Fibroblast of peridontal ligament (primary cell): ENCODE results near the gene ZNF791.
"Not testable (repeated sequence)": the region's sequence is repeated elsewhere in the genome, so short reads cannot be mapped to it uniquely, and the experiment has no call there.

Source experiments
- DNase-seq: peaks from one replicate; pipeline ENCODE4 v3.0.0-alpha.2; 2010; ENCODE audit errors: extremely low read depth

The ZNF791 gene

DNA sequence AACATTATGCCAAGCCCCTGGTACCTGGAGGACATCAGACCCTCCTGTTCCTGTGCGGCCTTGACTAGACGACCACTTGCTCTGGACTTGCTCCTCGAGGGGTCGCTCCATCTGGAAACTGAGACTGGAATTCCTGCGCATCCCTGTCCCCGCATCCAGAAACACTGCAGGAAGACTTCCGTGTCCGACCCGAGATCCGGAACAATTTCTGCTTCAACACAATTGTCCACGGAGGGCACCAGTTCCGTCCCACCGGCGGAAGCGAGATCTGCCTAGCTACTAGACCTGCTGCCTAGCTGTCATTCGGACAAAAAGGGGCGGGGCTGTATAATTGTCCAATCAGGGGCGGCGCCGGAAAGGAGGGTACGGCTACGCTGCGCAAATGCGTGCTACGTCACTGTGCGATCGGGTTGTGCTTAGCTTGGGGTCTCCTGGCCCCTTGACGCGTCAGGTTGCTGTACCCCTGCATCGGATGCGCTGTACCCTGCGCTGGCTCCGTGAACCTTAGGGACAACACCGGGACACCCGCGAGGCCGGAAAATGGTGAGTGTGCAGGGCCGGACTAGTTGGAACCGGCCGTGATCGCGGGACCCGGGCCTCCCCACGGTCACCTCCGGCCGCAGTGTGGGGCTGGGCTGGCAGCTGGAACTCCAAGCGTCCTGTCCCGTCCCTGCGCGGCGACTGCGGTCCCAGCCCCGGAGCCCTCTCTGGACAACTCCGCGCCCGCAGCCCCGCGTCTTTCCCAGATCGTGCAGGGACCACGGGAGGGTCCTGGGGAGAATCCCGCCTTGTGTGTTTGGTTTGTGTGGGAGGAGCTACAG lies at the start of gene ZNF791, which contains the start of gene ZNF490:
Gene ZNF791, plus strand, starts transcription at position 381 of the 821 bp plus-strand sequence. Its CDS starts 160 bp downstream, at position 541.
Gene ZNF490, minus strand, starts transcription at position 274 of the 821 bp plus-strand sequence. Its CDS starts 133 bp downstream, at position 141.
- peak; percentile 97 for DNase-seq

DNA sequence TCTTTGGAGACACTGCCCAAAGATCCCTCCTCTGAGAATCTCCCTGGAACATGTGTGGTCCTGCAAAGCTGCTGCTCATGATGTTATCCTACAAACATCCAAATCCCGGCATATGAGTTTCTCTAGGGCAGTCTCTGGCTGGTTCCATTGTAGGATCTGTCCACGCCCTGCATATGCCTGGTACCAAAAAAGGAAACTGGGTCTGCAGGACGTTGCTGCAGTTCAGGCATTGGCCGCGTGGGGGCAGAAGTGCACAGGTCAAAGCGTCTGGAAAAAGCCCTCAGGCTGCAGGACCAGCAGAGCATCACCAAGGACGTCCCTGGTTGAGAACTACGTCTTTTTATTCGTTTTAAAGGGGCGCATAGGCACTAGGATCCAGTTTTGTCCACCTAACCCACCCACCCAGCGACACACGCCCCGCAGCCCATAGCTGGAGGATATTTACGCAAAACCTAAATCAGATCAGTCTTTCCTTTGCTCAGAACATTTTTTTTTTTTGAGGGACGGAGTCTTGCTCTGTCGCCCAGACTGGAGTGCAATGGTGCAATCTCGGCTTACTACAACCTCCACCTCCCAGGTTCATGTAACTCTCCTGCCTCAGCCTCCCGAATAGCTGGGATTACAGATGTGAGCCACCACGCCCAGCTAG lies 46.6 kb upstream of the ZNF791 start:
- peak; percentile 93 for DNase-seq

DNA sequence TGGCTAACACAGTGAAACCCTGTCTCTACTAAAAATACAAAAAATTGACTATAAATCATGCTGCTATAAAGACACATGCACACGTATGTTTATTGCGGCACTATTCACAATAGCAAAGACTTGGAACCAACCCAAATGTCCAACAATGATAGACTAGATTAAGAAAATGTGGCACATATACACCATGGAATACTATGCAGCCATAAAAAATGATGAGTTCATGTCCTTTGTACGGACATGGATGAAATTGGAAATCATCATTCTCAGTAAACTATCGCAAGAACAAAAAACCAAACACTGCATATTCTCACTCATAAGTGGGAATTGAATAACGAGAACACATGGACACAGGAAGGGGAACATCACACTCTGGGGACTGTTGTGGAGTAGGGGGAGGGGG lies 44.3 kb upstream of the ZNF791 start:
- not testable (repeated sequence) for DNase-seq

DNA sequence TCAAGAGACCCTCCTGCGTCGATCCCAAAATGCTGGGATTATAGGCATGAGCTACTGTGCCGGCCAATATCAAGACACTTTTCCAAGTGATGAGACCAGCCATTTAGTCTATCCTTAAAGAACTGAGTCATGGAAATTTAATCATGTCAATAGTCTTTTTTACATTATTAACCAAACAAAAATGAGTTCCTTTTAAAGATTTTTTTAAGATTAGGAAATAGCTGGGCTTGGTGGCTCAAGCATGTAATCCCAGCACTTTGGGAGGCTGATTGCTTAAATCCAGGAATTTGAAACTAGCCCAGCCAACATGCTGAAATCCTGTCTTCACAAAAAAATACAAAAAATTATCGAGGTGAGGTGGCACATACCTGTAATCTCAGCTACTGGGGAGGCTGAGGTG lies 42.8 kb upstream of the ZNF791 start:
- DNase-seq: peak; percentile 34

DNA sequence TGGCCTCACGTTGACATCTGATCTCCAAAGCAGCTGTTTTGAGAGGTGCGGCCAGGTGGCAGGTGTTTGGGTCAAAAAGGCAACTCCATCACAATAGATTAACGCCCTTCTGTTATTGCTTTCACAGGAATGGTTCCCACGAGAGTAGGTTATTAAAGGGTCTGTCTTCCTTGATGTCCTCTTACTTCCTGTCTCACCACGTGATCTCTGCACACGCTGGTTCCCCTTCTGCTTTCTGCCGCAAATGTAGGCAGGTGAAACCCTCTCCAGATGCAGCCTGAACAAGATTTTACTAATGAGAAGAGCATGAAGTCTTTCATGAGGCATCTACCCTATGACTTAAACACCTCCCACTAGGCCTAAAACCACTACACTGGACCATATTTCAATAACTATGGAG lies 36.7 kb upstream of the ZNF791 start:
- DNase-seq: no peak

DNA sequence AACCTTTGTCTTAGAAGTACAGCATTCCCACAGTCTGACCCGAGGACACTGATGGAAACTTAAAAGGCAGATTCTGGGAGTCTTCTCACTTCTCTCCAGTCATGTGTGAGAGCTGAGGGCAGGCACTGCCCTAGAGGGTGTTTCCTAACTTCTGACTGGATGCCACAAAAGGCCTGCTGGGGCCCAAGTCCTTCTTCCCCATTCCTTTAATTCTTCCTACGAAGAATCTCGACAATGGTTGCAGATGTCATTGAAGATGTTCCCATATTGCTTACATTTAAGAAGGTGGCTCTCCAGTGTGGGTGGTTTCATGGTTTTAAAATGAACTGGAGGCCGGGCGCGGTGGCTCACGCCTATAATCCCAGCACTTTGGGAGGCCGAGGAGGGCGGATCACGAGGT lies 32.1 kb upstream of the ZNF791 start:
- DNase-seq: no peak

DNA sequence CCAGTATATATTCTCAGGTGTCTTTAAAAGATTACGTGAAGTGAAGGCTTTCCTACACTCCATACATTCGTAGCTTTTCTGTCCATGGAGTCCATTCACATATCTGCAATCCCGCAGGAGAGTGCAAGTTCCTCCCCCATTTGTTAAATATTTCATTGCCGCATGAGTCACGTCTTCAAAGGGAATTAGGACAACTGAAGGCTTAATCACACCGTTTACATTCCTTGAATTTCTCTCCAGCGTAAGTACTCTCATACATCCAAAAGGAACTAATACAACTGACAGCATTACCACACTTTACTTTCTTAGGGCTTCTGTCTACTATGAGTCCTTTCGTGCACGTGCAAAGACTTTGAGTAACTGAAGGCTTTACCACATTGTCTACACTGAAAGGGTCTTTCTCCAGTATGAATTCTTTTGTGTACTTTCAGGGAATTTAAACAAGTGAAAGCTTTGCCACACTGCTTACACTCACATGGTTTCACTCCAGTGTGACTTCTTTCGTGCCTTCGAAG lies 30.5 kb upstream of the ZNF791 start:
- peak; percentile 29 for DNase-seq

DNA sequence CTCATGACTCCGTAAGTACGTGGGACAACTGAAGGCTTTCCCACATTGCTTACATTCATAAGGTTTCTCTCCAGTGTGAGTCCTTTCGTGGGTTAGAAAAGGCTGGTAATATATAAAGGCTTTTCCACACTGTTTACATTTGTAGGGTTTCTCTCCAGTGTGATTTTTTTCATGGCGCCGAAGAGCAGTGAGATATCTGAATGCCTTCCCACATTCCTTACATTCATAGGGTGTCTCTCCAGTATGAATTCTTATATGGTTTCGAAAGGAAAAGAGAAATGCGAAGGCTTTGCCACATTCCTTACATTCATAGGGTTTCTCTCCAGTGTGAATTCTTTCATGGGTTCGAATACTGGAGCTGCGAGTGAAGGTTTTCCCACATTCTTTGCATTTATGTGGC lies 29.6 kb upstream of the ZNF791 start:
- DNase-seq: no peak

DNA sequence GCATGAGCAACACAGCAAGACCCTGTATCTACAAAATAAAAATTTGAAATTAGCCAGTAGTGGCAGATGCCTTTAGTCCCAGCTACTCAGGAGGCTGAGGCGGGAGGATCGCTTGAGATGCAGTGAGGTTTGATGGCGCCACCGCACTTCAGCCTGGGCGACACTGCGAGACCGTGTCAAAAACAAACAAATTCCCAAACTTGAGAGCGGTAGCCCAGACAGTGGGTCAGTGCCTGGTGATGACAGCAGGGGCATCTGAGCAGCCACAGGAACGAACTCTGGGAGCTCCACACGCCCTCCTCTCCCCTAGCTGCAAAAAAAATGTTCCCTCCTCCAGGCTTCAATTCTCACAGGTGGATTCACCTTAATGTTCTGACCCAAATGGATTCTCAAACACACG lies 14.2 kb upstream of the ZNF791 start:
- no peak for DNase-seq

DNA sequence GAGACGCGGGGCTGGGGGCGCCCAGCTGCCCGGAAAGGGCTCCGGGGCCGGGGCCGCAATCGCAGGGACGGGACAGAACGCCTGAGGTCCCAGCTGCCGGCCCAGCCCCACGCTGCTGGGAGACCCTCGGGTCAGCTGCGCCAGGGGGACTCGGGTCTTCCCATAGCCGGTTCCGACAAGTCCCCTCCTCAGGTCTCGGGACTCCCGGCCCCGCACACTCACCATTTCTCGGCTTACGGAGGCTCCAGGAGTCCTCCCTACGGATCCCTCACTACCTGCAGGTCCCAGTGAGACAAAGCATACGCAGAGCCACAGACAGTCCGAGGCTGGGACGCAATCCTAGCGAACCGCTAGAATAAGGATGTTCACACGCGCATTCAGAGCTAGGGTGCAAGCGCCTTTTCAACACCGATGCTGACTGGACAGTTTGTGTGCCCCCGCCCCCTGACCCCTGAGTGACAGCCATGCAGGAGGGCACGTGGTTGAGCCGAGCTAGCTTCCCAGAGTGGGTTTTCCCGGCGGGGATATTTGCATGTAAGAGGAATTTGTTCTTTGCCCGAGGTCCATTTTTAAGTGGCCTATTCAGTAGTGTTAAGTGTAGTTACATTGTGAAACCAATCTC lies 13.7 kb upstream of the ZNF791 start:
- no peak for DNase-seq

DNA sequence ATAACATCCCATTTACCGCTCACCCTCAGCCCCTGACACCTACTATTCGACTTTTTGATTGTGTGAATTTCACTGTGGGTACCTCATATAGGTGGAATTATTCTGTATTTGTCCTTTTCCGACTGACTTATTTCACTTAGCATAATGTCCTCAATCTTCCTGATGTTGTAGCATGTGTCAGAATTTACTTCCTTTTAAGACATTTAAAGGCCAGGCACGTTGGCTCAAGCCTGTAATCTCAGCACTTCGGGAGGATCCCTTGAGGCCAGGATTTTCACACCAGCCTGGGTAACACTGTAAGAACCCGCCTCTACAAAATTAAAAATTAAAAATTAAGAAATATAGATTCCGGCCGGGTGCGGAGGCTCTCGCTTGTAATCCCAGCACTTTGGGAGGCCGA lies 13.1 kb upstream of the ZNF791 start:
- DNase-seq: no peak

DNA sequence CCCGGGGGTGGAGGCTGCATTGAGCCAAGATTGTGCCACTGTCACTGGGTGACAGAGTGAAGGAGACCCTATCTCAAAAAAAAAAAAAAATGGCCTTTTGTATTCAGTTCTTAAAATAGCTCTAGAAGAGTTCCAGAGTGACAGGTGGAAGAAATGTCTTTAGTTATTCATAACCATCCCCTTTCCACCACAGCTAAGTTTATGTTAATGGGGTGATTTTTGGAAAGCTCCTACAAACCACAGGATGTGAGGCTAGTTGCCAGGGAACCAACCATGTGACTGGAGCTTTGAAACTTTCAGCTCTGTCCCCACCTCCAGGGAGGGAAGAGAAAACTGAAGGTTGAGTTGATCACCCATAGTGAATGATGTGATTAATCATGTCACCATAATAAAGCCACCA lies 7.0 kb upstream of the ZNF791 start:
- DNase-seq: peak; percentile 13

DNA sequence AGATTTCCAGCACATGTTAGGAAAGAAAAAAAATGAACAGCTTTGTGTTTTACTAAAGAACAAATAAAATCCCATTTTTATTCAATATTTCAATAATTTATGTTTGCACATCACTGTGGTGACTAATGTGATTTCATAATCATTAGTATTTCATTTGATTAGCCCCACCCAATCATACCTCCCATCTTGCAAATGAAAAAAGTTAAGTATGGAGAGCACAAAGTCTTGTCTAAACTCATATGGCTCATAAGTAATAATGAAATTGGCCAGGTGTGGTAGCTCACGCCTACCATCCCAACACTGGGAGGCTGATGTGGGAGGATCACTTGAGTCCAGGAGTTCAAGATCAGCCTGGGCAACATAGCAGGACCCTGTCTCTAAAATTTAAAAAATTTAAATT lies 3.9 kb upstream of the ZNF791 start:
- DNase-seq: no peak

DNA sequence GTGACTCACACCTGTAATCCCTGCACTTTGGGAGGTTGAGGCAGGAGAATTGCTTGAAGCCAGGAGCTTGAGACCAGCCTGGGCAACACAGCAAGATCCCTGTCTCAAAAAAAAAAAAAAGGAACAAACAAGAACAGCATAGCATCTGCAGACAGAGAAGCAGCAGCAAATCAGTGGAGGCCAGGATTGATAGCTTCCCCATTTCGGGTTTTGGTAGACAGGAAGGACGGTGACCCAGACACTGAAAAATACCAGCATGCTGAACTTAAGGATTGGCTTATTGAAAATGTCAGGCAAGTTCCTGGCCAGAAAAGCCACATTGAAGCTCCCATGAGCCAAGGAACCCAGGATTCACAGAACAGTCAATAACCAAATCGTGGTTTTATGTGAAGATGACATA lies 3.1 kb upstream of the ZNF791 start:
- no peak for DNase-seq

DNA sequence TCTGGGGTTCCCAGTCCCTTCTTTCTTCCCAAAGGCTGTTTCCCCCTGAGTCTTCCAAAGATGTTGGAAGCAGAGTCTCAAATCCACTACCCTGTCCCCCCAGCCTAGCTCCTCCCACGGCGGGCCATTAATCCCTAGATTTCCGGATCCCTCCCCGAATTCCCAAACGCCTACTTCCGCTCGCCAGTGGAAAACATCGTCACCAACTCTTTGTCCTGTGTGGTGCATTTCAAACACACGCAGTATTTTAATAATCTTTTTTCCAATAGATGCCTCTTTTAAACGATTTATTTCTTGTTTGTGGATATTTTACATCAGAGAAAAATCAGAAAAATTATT lies 610 bp downstream of the ZNF791 start:
- DNase-seq: peak; percentile 78

DNA sequence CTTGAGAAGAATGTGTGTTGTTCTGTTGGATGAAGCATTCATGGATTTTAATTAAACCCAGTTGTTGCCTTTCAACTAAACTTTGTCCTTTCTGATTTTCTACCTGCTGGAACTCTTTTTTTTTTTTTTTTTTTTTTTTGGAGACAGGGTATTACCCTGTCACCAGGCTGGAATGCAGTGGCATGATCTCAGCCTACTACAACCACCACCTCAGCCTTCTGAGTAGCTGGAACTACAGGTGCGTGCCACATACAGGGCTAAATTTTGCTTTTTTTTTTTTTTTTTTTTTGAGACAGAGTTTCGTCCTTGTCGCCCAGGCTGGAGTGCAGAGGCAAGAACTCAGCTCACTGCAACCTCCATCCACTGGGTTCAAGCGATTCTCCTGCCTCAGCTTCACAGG lies 6.9 kb downstream of the ZNF791 start:
- DNase-seq: no peak

DNA sequence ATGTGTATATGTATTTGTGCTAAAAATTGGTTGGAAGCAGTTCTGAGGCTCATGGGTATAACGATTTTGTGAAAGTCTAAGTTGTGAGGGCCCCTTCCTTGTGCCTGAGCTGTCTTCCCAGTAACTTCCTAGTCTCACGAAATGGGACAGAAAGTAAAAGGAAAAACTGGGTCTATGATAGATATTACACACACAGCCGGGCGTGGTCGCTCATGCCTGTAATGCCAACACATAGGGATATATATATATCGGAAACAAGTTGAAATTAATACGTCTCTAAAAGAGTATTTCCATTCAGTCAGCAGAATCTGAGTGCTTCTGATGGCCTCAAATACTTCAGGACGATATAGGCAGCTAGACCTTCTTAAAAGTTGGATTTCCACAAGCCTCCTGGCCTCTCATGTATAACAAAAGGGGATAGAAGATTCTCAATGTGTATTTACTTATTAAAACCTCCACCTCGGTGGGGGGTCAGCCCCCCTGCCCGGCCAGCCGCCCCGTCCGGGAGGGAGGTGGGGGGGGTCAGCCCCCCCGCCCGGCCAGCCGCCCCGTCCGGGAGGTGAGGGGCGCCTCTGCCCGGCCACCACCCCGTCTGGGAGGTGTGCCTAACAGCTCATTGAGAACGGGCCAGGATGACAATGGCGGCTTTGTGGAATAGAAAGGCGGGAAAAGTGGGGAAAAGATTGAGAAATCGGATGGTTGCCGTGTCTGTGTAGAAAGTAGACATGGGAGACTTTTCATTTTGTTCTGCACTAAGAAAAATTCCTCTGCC lies 10.7 kb downstream of the ZNF791 start:
- not testable (repeated sequence) for DNase-seq

DNA sequence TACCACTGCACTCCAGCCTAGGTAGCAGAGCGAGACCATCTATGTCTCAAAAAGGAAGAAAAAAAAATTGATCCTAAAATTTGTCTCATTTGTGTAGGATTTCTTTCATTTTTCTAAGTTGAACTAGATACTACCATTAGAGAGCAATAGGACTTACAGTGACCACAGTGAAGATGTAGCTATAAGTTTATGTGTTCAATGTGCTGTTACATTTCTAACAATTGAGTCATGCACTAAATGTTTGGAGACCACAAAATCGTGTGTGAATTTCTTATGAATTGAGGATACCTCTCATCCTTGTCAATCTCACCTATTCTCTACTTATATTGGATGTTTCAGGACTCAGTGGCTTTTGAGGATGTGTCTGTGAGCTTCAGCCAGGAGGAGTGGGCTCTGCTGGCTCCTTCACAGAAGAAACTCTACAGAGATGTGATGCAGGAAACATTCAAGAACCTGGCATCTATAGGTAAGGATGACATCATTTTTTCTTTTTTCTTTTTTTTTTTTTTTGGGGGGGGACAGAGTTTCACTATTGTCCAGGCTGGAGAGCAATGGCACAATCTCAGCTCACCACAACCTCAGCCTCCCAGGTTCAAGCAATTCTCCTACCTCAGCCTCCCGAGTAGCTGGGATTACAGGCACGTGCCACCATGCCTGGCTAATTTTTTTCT lies 12.8 kb downstream of the ZNF791 start:
- no peak for DNase-seq

DNA sequence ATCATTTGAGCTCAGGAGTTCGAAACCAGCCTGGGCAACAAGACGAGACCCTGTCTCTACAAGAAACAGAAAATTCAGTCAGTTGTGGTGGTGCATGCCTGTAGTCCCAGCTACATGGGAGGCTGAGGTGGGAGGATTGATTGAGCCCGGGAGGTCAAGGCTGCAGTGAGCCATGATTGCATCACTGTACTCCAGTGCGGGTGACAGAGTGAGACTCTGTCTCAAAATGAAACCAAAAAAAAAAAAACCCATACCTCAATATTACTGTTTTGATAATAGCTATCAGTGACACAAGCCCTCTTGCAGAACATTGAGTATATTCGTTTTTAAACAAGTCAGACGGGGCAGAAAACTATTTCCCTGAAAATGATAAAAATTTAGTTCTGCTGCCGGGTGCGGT lies 16.2 kb downstream of the ZNF791 start:
- DNase-seq: no peak

DNA sequence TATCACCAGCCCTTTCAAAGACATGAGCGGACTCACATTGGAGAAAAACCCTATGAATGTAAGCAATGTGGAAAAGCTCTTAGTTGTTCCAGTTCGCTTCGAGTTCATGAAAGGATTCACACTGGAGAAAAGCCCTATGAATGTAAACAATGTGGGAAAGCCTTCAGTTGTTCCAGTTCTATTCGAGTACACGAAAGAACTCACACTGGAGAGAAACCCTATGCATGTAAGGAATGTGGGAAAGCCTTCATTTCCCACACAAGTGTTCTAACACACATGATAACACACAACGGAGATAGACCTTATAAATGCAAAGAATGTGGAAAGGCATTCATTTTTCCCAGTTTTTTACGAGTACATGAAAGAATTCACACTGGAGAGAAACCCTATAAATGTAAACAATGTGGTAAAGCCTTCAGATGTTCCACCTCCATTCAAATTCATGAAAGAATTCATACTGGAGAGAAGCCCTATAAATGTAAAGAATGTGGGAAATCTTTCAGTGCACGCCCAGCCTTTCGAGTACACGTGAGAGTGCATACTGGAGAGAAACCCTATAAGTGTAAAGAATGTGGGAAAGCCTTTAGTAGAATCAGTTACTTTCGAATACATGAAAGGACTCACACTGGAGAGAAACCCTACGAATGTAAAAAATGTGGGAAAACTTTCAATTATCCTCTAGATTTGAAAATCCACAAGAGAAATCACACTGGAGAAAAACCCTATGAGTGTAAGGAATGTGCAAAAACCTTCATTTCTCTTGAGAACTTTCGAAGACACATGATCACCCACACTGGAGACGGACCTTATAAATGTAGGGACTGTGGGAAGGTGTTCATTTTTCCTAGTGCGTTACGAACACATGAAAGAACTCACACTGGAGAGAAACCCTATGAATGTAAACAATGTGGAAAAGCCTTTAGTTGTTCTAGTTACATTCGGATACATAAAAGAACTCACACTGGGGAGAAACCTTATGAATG lies 17.6 kb downstream of the ZNF791 start:
- DNase-seq: no peak
